Measurements from ENCODE around the gene PDGFB.

DNA sequence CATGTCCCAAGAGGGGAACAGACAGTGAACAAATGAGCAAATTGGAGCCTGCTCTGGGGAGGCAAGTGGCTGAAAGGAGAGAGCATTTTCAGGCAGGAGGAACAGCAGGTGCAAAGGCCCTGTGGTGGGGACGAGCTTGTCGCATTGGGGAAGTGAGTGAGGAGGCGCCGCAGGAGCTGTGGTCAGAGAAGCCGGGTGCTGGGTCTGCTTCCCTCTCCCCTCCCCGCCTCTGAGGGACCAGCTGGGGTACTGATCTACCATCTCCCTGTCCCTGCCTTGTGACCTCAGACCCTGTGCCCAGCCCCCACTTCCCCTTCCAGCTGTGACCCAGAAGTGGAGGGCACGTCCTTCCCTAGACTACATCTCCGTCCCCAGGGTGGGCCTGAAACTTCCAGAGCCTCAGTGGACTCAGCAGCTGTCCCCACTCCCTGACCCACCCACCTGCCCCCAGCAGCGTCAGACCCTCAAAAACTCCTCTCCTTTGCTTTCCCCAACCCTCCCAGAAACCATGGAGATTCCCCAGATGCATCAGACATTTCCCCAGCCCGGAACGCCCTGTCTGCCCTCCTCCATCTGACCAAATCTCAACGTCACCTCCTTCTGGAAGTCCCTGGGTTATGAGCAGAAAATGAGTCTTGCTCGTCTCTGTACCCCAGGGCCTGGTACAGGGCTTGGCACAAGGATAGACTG, 19.7 kb upstream of the PDGFB start:
- TF ChIP-seq, protein P1, sequence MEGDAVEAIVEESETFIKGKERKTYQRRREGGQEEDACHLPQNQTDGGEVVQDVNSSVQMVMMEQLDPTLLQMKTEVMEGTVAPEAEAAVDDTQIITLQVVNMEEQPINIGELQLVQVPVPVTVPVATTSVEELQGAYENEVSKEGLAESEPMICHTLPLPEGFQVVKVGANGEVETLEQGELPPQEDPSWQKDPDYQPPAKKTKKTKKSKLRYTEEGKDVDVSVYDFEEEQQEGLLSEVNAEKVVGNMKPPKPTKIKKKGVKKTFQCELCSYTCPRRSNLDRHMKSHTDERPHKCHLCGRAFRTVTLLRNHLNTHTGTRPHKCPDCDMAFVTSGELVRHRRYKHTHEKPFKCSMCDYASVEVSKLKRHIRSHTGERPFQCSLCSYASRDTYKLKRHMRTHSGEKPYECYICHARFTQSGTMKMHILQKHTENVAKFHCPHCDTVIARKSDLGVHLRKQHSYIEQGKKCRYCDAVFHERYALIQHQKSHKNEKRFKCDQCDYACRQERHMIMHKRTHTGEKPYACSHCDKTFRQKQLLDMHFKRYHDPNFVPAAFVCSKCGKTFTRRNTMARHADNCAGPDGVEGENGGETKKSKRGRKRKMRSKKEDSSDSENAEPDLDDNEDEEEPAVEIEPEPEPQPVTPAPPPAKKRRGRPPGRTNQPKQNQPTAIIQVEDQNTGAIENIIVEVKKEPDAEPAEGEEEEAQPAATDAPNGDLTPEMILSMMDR (IDR thresholded peaks at IDR 0.05; ENCODE audit: poor library complexity), result no peak
- TF ChIP-seq EZH2 (IDR thresholded peaks at IDR 0.05; ENCODE audit: borderline replicate concordance) (no peak), EZH2phosphoT487 (IDR thresholded peaks at IDR 0.05; ENCODE audit: low read depth, severe bottlenecking, unreplicated experiment) (no peak)

Data from hepatocyte (in vitro differentiated cells).